ENCODE data around the gene STN1.

GRCh38 chr10:103871006-103871405, 47.0 kb downstream of the STN1 start:
- TF ChIP-seq EZH2 (IDR thresholded peaks at IDR 0.05; ENCODE audit: low read length, missing control alignments), result no peak
- TF ChIP-seq, protein P1, sequence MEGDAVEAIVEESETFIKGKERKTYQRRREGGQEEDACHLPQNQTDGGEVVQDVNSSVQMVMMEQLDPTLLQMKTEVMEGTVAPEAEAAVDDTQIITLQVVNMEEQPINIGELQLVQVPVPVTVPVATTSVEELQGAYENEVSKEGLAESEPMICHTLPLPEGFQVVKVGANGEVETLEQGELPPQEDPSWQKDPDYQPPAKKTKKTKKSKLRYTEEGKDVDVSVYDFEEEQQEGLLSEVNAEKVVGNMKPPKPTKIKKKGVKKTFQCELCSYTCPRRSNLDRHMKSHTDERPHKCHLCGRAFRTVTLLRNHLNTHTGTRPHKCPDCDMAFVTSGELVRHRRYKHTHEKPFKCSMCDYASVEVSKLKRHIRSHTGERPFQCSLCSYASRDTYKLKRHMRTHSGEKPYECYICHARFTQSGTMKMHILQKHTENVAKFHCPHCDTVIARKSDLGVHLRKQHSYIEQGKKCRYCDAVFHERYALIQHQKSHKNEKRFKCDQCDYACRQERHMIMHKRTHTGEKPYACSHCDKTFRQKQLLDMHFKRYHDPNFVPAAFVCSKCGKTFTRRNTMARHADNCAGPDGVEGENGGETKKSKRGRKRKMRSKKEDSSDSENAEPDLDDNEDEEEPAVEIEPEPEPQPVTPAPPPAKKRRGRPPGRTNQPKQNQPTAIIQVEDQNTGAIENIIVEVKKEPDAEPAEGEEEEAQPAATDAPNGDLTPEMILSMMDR (conservative IDR thresholded peaks at IDR 0.05 in 1 of 2, IDR thresholded peaks at IDR 0.05 in 1 of 2; ENCODE audit: low read depth in 1 of 2, low read length in 2 of 2), result no peak
